ENCODE results near the gene BTG4. TPM values are rescaled to one million over a fixed set of nuclear protein-coding genes. Genes with fewer than 3 reads are reported as not detected.

The BTG4 gene
- total and polyA plus RNA-seq, 9 of the 15 experiments (the other 6 are each of a cell fraction or from before 2014, with no cell fraction given): not detected

- H3K4me3 ChIP-seq: no peak overlapping the region
- FAIRE-seq (no peak), ATAC-seq (no peak), DNase-seq (ENCODE audit: extremely low read depth in 1 of 4, low spot score in 3 of 4) (no peak)
- peaks cover 0 to 14% of the 10 kb centered on the region in 2 experiments; a peak in 1 of 5 replicates for H3K4me1 ChIP-seq (replicated peaks in 1 of 2; ENCODE audit: control insufficient read depth in 2 of 2, insufficient read depth in 2 of 2, low read length in 2 of 2)
- peaks cover 19 to 45% of the 10 kb centered on the region in 2 experiments for H3K27me3 ChIP-seq (ENCODE audit: control insufficient read depth in 2 of 2, insufficient read depth in 2 of 2, low read length in 2 of 2)
- no peaks in the 10 kb centered on the region for H4K20me1 ChIP-seq (replicated peaks; ENCODE audit: control insufficient read depth, insufficient read depth, low read length)
- H3K27ac ChIP-seq (ENCODE audit: extremely low read depth, low read depth, low read length): no peak overlapping the region
- in situ Hi-C loops (cut with MboI): no loop called here
- intact Hi-C loops (cut with micrococcal nuclease): no loop called here
- H3K9ac ChIP-seq (ENCODE audit: insufficient read depth in 1 of 2, low read depth in 2 of 2, low read length in 2 of 2): no peak overlapping the region
- no peaks in the 10 kb centered on the region for H3K79me2 ChIP-seq (ENCODE audit: control insufficient read depth, insufficient read depth, low read length)
- CTCF ChIA-PET (ENCODE audit: low intra/inter-chr PET ratio): no interaction called here
- BruUV-seq (replicated peaks): no TSS peak
- POLR2A ChIA-PET: interaction anchor here (0.6 to 0.7 kb wide), 2 partner anchors 509 to 1288 kb away, joined by 3 read pairs; no protein-coding TSS in a partner anchor
- WGBS (ENCODE audit: insufficient coverage, low coverage, missing lambda C conversion rate): 9% methylated on average over 9 of the region's 9 CpGs
- H3K4me2 ChIP-seq (ENCODE audit: insufficient read depth, low read length): no peak overlapping the region
- H3K9me1 ChIP-seq (ENCODE audit: control insufficient read depth, insufficient read depth, low read length): no peaks in the 10 kb centered on the region
- no peak overlapping the region for H2AFZ ChIP-seq (ENCODE audit: low read depth, low read length)
- no peak for TF ChIP-seq MYC (IDR thresholded peaks at IDR 0.05; ENCODE audit: low read depth, low read length)
- no peak for TF ChIP-seq MYC (CRISPR knock-in tag; IDR thresholded peaks at IDR 0.05; ENCODE audit: borderline replicate concordance, low read depth)
- no peak for TF ChIP-seq SREBF1 (IDR thresholded peaks at IDR 0.05; ENCODE audit: borderline replicate concordance, low read depth, low read length)
- TF ChIP-seq NCOA1 (IDR thresholded peaks at IDR 0.05; ENCODE audit: low read depth): no peak
- TF ChIP-seq TEAD1 (CRISPR knock-in tag; IDR thresholded peaks at IDR 0.05): no peak
- TF ChIP-seq FOXP4 (CRISPR knock-in tag; IDR thresholded peaks at IDR 0.05; ENCODE audit: borderline replicate concordance): no peak
- no peaks in the 10 kb centered on the region for H3K36me3 ChIP-seq (ENCODE audit: control insufficient read depth, insufficient read depth, low read length)
- H3K9me3 ChIP-seq (replicated peaks; ENCODE audit: control insufficient read depth, insufficient read depth, low read depth, low read length): no peaks in the 10 kb centered on the region
These were observed 27.4 kb upstream of the BTG4 start for GRCh38 chr11:111539426-111540113.

All from K562 (cell line).